ENCODE data around the gene BTBD16. TPM values are rescaled to one million over a fixed set of nuclear protein-coding genes. Genes with fewer than 3 reads are reported as not detected.

Gene BTBD16
- polyA plus RNA-seq, 3 donors: not detected

DNA sequence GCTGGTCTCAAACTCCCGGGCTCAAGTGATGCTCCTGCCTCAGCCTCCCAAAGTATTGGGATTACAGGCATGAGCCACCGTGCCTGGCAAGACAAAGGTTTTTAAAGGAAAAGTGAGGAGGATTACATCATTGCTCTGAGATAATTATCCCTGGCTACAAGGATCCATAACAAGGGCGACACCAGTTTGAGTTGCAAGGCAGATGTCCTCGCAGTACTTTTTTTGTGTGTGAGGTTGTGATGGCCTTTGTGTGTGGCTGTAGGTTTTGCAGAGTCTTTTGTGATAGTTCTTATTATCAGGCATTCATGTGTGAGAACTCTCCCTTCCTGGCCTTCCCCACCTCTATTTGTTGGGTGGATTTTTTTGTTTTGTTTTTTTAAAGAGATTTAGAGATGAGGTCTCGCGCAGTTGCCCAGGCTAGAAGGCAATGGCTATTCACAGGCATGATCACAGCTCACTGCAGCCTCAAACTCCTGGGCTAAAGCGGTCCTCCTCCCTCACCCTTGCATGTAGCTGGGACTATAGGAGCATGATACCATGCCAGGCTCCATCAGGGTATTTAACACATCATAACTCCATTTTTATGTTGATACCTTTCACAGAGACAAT, 10.0 kb downstream of the BTBD16 start:
- TF ChIP-seq, protein P1, sequence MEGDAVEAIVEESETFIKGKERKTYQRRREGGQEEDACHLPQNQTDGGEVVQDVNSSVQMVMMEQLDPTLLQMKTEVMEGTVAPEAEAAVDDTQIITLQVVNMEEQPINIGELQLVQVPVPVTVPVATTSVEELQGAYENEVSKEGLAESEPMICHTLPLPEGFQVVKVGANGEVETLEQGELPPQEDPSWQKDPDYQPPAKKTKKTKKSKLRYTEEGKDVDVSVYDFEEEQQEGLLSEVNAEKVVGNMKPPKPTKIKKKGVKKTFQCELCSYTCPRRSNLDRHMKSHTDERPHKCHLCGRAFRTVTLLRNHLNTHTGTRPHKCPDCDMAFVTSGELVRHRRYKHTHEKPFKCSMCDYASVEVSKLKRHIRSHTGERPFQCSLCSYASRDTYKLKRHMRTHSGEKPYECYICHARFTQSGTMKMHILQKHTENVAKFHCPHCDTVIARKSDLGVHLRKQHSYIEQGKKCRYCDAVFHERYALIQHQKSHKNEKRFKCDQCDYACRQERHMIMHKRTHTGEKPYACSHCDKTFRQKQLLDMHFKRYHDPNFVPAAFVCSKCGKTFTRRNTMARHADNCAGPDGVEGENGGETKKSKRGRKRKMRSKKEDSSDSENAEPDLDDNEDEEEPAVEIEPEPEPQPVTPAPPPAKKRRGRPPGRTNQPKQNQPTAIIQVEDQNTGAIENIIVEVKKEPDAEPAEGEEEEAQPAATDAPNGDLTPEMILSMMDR (IDR thresholded peaks at IDR 0.05): no peak
- peaks cover 2 to 10% (median 5%) of the 10 kb centered on the region in 3 donors for H3K27me3 Mint-ChIP-seq (ENCODE audit: low read depth in 3 of 3)
- Histone ChIP-seq H3K4me2 (replicated peaks; ENCODE audit: extremely low read depth, low read length, poor library complexity, severe bottlenecking) (no peak overlapping the region), H3K79me2 (ENCODE audit: insufficient read depth, low read length) (no peaks in the 10 kb centered on the region), H3K36me3 (replicated peaks in 1 of 2; ENCODE audit: control insufficient read depth in 1 of 2, insufficient read depth in 2 of 2, low read length in 2 of 2) (no peaks in the 10 kb centered on the region), H3K9me3 (replicated peaks in 1 of 2; ENCODE audit: control insufficient read depth in 1 of 2, insufficient read depth in 1 of 2, low read length in 2 of 2) (no peaks in the 10 kb centered on the region), H3K27ac (ENCODE audit: low read depth in 1 of 2, low read length in 2 of 2) (no peak overlapping the region), H3K4me1 (ENCODE audit: control insufficient read depth in 1 of 2, insufficient read depth in 2 of 2, low read length in 2 of 2) (no peaks in the 10 kb centered on the region), H3K4me3 (replicated peaks in 1 of 3; ENCODE audit: low read depth in 2 of 3, low read length in 3 of 3) (no peak overlapping the region), H3K9ac (ENCODE audit: insufficient read depth, low read length, poor library complexity, severe bottlenecking) (no peak overlapping the region), H3K27me3 (ENCODE audit: control insufficient read depth in 2 of 2, insufficient read depth in 2 of 2, low read length in 2 of 2) (no peaks in the 10 kb centered on the region), H4K20me1 (ENCODE audit: insufficient read depth, low read length) (no peaks in the 10 kb centered on the region), H2AFZ (ENCODE audit: insufficient read depth, low read depth, low read length, poor library complexity, severe bottlenecking) (no peak overlapping the region)
- no peak overlapping the region for H3K27ac Mint-ChIP-seq
- H3K4me1 Mint-ChIP-seq: no peaks in the 10 kb centered on the region
- DNase-seq: no peak
- intact Hi-C loops (cut with micrococcal nuclease): no loop called here
- H3K4me3 Mint-ChIP-seq: no peak overlapping the region
- no peaks in the 10 kb centered on the region for H3K36me3 Mint-ChIP-seq
- peaks cover 0 to 5% (median 0%) of the 10 kb centered on the region in 7 donors for H3K9me3 Mint-ChIP-seq
- WGBS (ENCODE audit: insufficient coverage): 83% methylated on average over 3 of the region's 7 CpGs

GRCh38 chr10:122281751-122282150, 10.7 kb downstream of the BTBD16 start:
- no peak for DNase-seq
- Mint-ChIP-seq H3K36me3 (no peaks in the 10 kb centered on the region), H3K27me3 (ENCODE audit: low read depth in 3 of 3) (peaks cover 2 to 10% (median 7%) of the 10 kb centered on the region in 3 donors), H3K4me1 (no peaks in the 10 kb centered on the region), H3K4me3 (no peak overlapping the region), H3K27ac (no peak overlapping the region), H3K9me3 (peaks cover 0 to 5% (median 0%) of the 10 kb centered on the region in 7 donors)
- Histone ChIP-seq H3K4me2 (replicated peaks; ENCODE audit: extremely low read depth, low read length, poor library complexity, severe bottlenecking) (no peak overlapping the region), H3K79me2 (ENCODE audit: insufficient read depth, low read length) (no peaks in the 10 kb centered on the region), H3K27ac (ENCODE audit: low read depth in 1 of 2, low read length in 2 of 2) (no peak overlapping the region), H3K36me3 (replicated peaks in 1 of 2; ENCODE audit: control insufficient read depth in 1 of 2, insufficient read depth in 2 of 2, low read length in 2 of 2) (no peaks in the 10 kb centered on the region), H3K4me1 (ENCODE audit: control insufficient read depth in 1 of 2, insufficient read depth in 2 of 2, low read length in 2 of 2) (no peaks in the 10 kb centered on the region), H3K4me3 (replicated peaks in 1 of 3; ENCODE audit: low read depth in 2 of 3, low read length in 3 of 3) (no peak overlapping the region), H3K9ac (ENCODE audit: insufficient read depth, low read length, poor library complexity, severe bottlenecking) (no peak overlapping the region), H2AFZ (ENCODE audit: insufficient read depth, low read depth, low read length, poor library complexity, severe bottlenecking) (no peak overlapping the region), H3K9me3 (replicated peaks in 1 of 2; ENCODE audit: control insufficient read depth in 1 of 2, insufficient read depth in 1 of 2, low read length in 2 of 2) (no peaks in the 10 kb centered on the region), H3K27me3 (ENCODE audit: control insufficient read depth in 2 of 2, insufficient read depth in 2 of 2, low read length in 2 of 2) (no peaks in the 10 kb centered on the region), H4K20me1 (ENCODE audit: insufficient read depth, low read length) (no peaks in the 10 kb centered on the region)
- TF ChIP-seq, protein P1 (IDR thresholded peaks at IDR 0.05): no peak
- intact Hi-C loops (cut with micrococcal nuclease): no loop called here
- WGBS (ENCODE audit: insufficient coverage): 93% methylated on average over 5 of the region's 8 CpGs
